Measurements from ENCODE around the gene MIA2.

GRCh38 chr14:39264057-39264456 lies 30.3 kb downstream of the MIA2 start:
- TF ChIP-seq CTCF (conservative IDR thresholded peaks at IDR 0.05; ENCODE audit: low read depth in 2 of 2), result no peak
- TF ChIP-seq ETS1 (IDR thresholded peaks at IDR 0.05), result no peak
- TF ChIP-seq POLR2AphosphoS5 (IDR thresholded peaks at IDR 0.05; ENCODE audit: low read depth), result no peak
- no peak for TF ChIP-seq EZH2 (IDR thresholded peaks at IDR 0.05; ENCODE audit: low read depth, unreplicated experiment)
- TF ChIP-seq, protein P1, sequence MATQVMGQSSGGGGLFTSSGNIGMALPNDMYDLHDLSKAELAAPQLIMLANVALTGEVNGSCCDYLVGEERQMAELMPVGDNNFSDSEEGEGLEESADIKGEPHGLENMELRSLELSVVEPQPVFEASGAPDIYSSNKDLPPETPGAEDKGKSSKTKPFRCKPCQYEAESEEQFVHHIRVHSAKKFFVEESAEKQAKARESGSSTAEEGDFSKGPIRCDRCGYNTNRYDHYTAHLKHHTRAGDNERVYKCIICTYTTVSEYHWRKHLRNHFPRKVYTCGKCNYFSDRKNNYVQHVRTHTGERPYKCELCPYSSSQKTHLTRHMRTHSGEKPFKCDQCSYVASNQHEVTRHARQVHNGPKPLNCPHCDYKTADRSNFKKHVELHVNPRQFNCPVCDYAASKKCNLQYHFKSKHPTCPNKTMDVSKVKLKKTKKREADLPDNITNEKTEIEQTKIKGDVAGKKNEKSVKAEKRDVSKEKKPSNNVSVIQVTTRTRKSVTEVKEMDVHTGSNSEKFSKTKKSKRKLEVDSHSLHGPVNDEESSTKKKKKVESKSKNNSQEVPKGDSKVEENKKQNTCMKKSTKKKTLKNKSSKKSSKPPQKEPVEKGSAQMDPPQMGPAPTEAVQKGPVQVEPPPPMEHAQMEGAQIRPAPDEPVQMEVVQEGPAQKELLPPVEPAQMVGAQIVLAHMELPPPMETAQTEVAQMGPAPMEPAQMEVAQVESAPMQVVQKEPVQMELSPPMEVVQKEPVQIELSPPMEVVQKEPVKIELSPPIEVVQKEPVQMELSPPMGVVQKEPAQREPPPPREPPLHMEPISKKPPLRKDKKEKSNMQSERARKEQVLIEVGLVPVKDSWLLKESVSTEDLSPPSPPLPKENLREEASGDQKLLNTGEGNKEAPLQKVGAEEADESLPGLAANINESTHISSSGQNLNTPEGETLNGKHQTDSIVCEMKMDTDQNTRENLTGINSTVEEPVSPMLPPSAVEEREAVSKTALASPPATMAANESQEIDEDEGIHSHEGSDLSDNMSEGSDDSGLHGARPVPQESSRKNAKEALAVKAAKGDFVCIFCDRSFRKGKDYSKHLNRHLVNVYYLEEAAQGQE (IDR thresholded peaks at IDR 0.05; ENCODE audit: unreplicated experiment), result no peak
- no peak for TF ChIP-seq JUNB (IDR thresholded peaks at IDR 0.05; ENCODE audit: unreplicated experiment)
- TF ChIP-seq EZH2phosphoT487 (IDR thresholded peaks at IDR 0.05; ENCODE audit: unreplicated experiment), result no peak
